WTC11 (cell line): Measurements from ENCODE around the gene NPHP3. TPM values are rescaled to one million over a fixed set of nuclear protein-coding genes. Genes with fewer than 3 reads are reported as not detected.

Experiments
- ATAC-seq: fragments of 200-7000 bp; cut with Tn5 transposase; 2 replicates; pipeline ENCODE4 v1.10.0; 2021; ENCODE audit warnings: mild to moderate bottlenecking, moderate library complexity
- CTCF ChIA-PET: fragments of 300-600 bp; sonication (Branson Sonifier 250); formaldehyde crosslinking; loops from one replicate; lab custom pipeline; 2021; ENCODE audit warnings: antibody characterized with exemption; lab: Charles Lee
- POLR2A ChIA-PET: fragments of 350-600 bp; sonication (Branson Sonifier 250); formaldehyde crosslinking; loops from one replicate; lab custom pipeline; 2021; ENCODE audit warnings: antibody characterized with exemption; lab: Charles Lee
- DNase-seq: peaks from one replicate; pipeline ENCODE4 v3.0.0; 2021; ENCODE audit warnings: low spot score
- H3K27ac Mint-ChIP-seq: 2 replicates; pipeline ENCODE4 v1.8.0; 2021; ENCODE audit warnings: mixed read lengths
- H3K27me3 Mint-ChIP-seq: 2 replicates; pipeline ENCODE4 v1.8.0; 2021; ENCODE audit warnings: low read depth, mild to moderate bottlenecking, moderate library complexity, mixed read lengths
- H3K36me3 Mint-ChIP-seq: 2 replicates; pipeline ENCODE4 v1.8.0; 2021; ENCODE audit warnings: mixed read lengths
- H3K4me1 Mint-ChIP-seq: 2 replicates; pipeline ENCODE4 v1.8.0; 2022; ENCODE audit warnings: mixed read lengths
- H3K4me3 Mint-ChIP-seq: 2 replicates; pipeline ENCODE4 v1.8.0; 2021; ENCODE audit warnings: mild to moderate bottlenecking, moderate library complexity, mixed read lengths
- H3K9me3 Mint-ChIP-seq: 2 replicates; pipeline ENCODE4 v1.8.0; 2021; ENCODE audit warnings: mixed read lengths
- ATF6 ChIP-seq: sonication (generic); formaldehyde crosslinking; IDR thresholded peaks from 2 replicates; pipeline ENCODE4 v1.8.1; 2023; ENCODE audit warnings: mild to moderate bottlenecking, missing genetic modification reagents
- CREM ChIP-seq: sonication (generic); formaldehyde crosslinking; IDR thresholded peaks from 2 replicates; pipeline ENCODE4 v1.8.1; 2022; ENCODE audit warnings: mild to moderate bottlenecking, missing genetic modification reagents, moderate library complexity
- E2F5 ChIP-seq: sonication (generic); formaldehyde crosslinking; IDR thresholded peaks from 2 replicates; pipeline ENCODE4 v1.8.1; 2022; ENCODE audit warnings: mild to moderate bottlenecking, moderate library complexity, missing genetic modification reagents
- ESRRA ChIP-seq: sonication (generic); formaldehyde crosslinking; IDR thresholded peaks from 2 replicates; pipeline ENCODE4 v1.8.1; 2022; ENCODE audit warnings: mild to moderate bottlenecking, missing genetic modification reagents, borderline replicate concordance
- FOXP4 ChIP-seq: sonication (generic); formaldehyde crosslinking; IDR thresholded peaks from 2 replicates; pipeline ENCODE4 v1.8.0; 2022; ENCODE audit warnings: mild to moderate bottlenecking, missing genetic modification reagents
- MLX ChIP-seq: sonication (generic); formaldehyde crosslinking; IDR thresholded peaks from 2 replicates; pipeline ENCODE4 v1.8.1; 2023; ENCODE audit warnings: mild to moderate bottlenecking, missing genetic modification reagents, moderate library complexity
- MYBL2 ChIP-seq: sonication (generic); formaldehyde crosslinking; IDR thresholded peaks from 2 replicates; pipeline ENCODE4 v1.8.1; 2023; ENCODE audit warnings: mild to moderate bottlenecking, moderate library complexity, missing genetic modification reagents
- RELA ChIP-seq: sonication (generic); formaldehyde crosslinking; IDR thresholded peaks from 2 replicates; pipeline ENCODE4 v1.8.1; 2022; ENCODE audit warnings: missing genetic modification reagents, mild to moderate bottlenecking, borderline replicate concordance
- SOX15 ChIP-seq: fragments of 250-450 bp; sonication (Bioruptor Pico); IDR thresholded peaks from 2 replicates; pipeline ENCODE4 v1.9.0; 2021; ENCODE audit warnings: mild to moderate bottlenecking
- TEAD1 ChIP-seq: sonication (generic); formaldehyde crosslinking; IDR thresholded peaks from 2 replicates; pipeline ENCODE4 v1.8.0; 2022; ENCODE audit warnings: mild to moderate bottlenecking, missing genetic modification reagents
- ZNF121 ChIP-seq: sonication (generic); formaldehyde crosslinking; IDR thresholded peaks from 2 replicates; pipeline ENCODE4 v1.8.0; 2023; ENCODE audit warnings: missing genetic modification reagents
- ZNF512 ChIP-seq: sonication (generic); formaldehyde crosslinking; IDR thresholded peaks from 2 replicates; pipeline ENCODE4 v1.8.1; 2022; ENCODE audit warnings: missing genetic modification reagents, borderline replicate concordance
- total RNA-seq: library from RNA; stranded (reverse); gene quantifications from 3 replicates; pipeline ENCODE4 v1.2.3, GENCODE V29; 2021
- TF ChIP-seq, protein P1 (sequence below): sonication (generic); formaldehyde crosslinking; IDR thresholded peaks from 2 replicates; pipeline ENCODE4 v1.8.1; 2022; ENCODE audit warnings: low read depth, mild to moderate bottlenecking, moderate library complexity, missing genetic modification reagents, borderline replicate concordance
- TF ChIP-seq, protein P2 (sequence below): fragments of 250-450 bp; sonication (Bioruptor Pico); IDR thresholded peaks from 2 replicates; pipeline ENCODE4 v1.9.0; 2021; ENCODE audit warnings: moderate library complexity, mild to moderate bottlenecking, inconsistent platforms, borderline replicate concordance
- TF ChIP-seq, protein P3 (sequence below): sonication (generic); formaldehyde crosslinking; IDR thresholded peaks from 2 replicates; pipeline ENCODE4 v1.8.0; 2022; ENCODE audit warnings: missing genetic modification reagents

Gene NPHP3
- total RNA-seq, 1 experiment from 2014 or later, result 15.4 TPM

DNA sequence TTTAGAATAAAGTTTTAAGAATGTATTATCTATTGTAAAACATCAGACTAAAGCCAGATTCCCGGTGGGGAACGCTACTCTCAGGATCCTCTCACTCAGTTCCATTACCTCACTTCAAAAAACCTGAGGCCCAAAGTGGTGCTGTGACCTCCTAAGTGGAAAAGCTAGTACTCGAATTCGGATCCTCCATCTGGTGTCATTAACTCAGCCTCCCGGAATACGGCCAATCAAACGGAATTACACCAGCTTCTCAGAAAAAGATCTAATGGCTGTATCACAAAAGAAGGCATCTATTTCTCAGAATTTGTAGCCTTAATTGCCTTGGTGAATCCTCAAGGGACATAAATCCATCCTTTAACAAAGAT, 63.2 kb downstream of the NPHP3 start:
- H3K4me1 Mint-ChIP-seq, result peaks cover 18% of the 10 kb centered on the region
- no peak for DNase-seq

More for the DNA sequence above, 63.2 kb downstream of the NPHP3 start:
- TF ChIP-seq, protein P1, sequence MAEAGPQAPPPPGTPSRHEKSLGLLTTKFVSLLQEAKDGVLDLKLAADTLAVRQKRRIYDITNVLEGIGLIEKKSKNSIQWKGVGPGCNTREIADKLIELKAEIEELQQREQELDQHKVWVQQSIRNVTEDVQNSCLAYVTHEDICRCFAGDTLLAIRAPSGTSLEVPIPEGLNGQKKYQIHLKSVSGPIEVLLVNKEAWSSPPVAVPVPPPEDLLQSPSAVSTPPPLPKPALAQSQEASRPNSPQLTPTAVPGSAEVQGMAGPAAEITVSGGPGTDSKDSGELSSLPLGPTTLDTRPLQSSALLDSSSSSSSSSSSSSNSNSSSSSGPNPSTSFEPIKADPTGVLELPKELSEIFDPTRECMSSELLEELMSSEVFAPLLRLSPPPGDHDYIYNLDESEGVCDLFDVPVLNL, result no peak
- TF ChIP-seq ZNF121 (CRISPR knock-in tag), result no peak
- no peak for TF ChIP-seq ATF6 (CRISPR knock-in tag)
- no peak for TF ChIP-seq ESRRA
- TF ChIP-seq FOXP4 (CRISPR knock-in tag), result no peak
- TF ChIP-seq SOX15 (CRISPR knock-in tag), result no peak
- TF ChIP-seq, protein P2, sequence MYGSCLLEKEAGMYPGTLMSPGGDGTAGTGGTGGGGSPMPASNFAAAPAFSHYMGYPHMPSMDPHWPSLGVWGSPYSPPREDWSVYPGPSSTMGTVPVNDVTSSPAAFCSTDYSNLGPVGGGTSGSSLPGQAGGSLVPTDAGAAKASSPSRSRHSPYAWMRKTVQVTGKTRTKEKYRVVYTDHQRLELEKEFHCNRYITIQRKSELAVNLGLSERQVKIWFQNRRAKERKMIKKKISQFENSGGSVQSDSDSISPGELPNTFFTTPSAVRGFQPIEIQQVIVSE (CRISPR knock-in tag), result no peak
- no peak for TF ChIP-seq ZNF512 (CRISPR knock-in tag)
- no peak for TF ChIP-seq MYBL2
- TF ChIP-seq E2F5 (CRISPR knock-in tag), result no peak
- no peak for TF ChIP-seq MLX (CRISPR knock-in tag)
- no peak for TF ChIP-seq TEAD1 (CRISPR knock-in tag)
- TF ChIP-seq, protein P3, sequence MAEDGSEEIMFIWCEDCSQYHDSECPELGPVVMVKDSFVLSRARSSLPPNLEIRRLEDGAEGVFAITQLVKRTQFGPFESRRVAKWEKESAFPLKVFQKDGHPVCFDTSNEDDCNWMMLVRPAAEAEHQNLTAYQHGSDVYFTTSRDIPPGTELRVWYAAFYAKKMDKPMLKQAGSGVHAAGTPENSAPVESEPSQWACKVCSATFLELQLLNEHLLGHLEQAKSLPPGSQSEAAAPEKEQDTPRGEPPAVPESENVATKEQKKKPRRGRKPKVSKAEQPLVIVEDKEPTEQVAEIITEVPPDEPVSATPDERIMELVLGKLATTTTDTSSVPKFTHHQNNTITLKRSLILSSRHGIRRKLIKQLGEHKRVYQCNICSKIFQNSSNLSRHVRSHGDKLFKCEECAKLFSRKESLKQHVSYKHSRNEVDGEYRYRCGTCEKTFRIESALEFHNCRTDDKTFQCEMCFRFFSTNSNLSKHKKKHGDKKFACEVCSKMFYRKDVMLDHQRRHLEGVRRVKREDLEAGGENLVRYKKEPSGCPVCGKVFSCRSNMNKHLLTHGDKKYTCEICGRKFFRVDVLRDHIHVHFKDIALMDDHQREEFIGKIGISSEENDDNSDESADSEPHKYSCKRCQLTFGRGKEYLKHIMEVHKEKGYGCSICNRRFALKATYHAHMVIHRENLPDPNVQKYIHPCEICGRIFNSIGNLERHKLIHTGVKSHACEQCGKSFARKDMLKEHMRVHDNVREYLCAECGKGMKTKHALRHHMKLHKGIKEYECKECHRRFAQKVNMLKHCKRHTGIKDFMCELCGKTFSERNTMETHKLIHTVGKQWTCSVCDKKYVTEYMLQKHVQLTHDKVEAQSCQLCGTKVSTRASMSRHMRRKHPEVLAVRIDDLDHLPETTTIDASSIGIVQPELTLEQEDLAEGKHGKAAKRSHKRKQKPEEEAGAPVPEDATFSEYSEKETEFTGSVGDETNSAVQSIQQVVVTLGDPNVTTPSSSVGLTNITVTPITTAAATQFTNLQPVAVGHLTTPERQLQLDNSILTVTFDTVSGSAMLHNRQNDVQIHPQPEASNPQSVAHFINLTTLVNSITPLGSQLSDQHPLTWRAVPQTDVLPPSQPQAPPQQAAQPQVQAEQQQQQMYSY (CRISPR knock-in tag), result no peak
- no peak for TF ChIP-seq RELA (CRISPR knock-in tag)
- TF ChIP-seq CREM (CRISPR knock-in tag), result no peak
- Mint-ChIP-seq H3K27ac (no peak overlapping the region), H3K9me3 (no peaks in the 10 kb centered on the region), H3K4me3 (peak overlapping the region; percentile 86), H3K36me3 (no peaks in the 10 kb centered on the region), H3K27me3 (no peaks in the 10 kb centered on the region)
- ATAC-seq, result peak; percentile 6; the same call in 1 of the 2 replicates
- CTCF ChIA-PET, result interaction anchor here (0.9 to 3.3 kb wide), 11 partner anchors 11 to 810 kb away, joined by 3 to 17 read pairs (median 4); partner anchors contain the start of gene DNAJC13
- POLR2A ChIA-PET, result no interaction called here
